Stimulated activated memory B cell treated with anti-CD40 and anti-IgM and Interleukin-4, amounts not matched to agents 10 μg/mL and 1 μg/mL and 100 μg/mL, for 72 hours (primary cell): ENCODE data around the gene EML1.

ENCODE experiments used
- ATAC-seq: fragments of 150-1000 bp; cut with Tn5 transposase; 2 replicates; pipeline ENCODE4 v1.10.0; 2021
- H3K27ac Mint-ChIP-seq: one replicate; pipeline ENCODE4 v1.8.0; 2022; ENCODE audit warnings: mild to moderate bottlenecking, mixed read lengths
- H3K27me3 Mint-ChIP-seq: one replicate; pipeline ENCODE4 v1.8.0; 2022; ENCODE audit warnings: mixed read lengths
- H3K36me3 Mint-ChIP-seq: one replicate; pipeline ENCODE4 v1.8.0; 2022; ENCODE audit warnings: mixed read lengths
- H3K4me1 Mint-ChIP-seq: one replicate; pipeline ENCODE4 v1.8.0; 2022; ENCODE audit warnings: mixed read lengths
- H3K4me3 Mint-ChIP-seq: one replicate; pipeline ENCODE4 v1.8.0; 2022; ENCODE audit warnings: mild to moderate bottlenecking, moderate library complexity, mixed read lengths
- H3K9me3 Mint-ChIP-seq: one replicate; pipeline ENCODE4 v1.8.0; 2022; ENCODE audit warnings: mixed read lengths

The EML1 gene

GRCh38 chr14:99803803-99804202, 10.6 kb downstream of the EML1 start:
- no peaks in the 10 kb centered on the region for H3K36me3 Mint-ChIP-seq

GRCh38 chr14:99805757-99806439, 12.7 kb downstream of the EML1 start:
- no peak overlapping the region for H3K4me3 Mint-ChIP-seq
- H3K4me1 Mint-ChIP-seq: no peaks in the 10 kb centered on the region
- H3K27me3 Mint-ChIP-seq: peaks cover 46% of the 10 kb centered on the region
- H3K27ac Mint-ChIP-seq: no peak overlapping the region
- H3K36me3 Mint-ChIP-seq: no peaks in the 10 kb centered on the region
- ATAC-seq: no peak
- no peaks in the 10 kb centered on the region for H3K9me3 Mint-ChIP-seq

More at GRCh38 chr14:99803803-99804202, 10.6 kb downstream of the EML1 start:
- no peak overlapping the region for H3K27ac Mint-ChIP-seq
- H3K27me3 Mint-ChIP-seq: peaks cover 33% of the 10 kb centered on the region
- no peaks in the 10 kb centered on the region for H3K4me1 Mint-ChIP-seq
- no peaks in the 10 kb centered on the region for H3K9me3 Mint-ChIP-seq
- no peak overlapping the region for H3K4me3 Mint-ChIP-seq
- no peak for ATAC-seq

GRCh38 chr14:99806836-99807235, 13.6 kb downstream of the EML1 start:
- Mint-ChIP-seq H3K27ac (no peak overlapping the region), H3K27me3 (peaks cover 36% of the 10 kb centered on the region), H3K4me3 (no peak overlapping the region), H3K4me1 (no peaks in the 10 kb centered on the region), H3K36me3 (no peaks in the 10 kb centered on the region), H3K9me3 (no peaks in the 10 kb centered on the region)
- ATAC-seq: no peak

- no peaks in the 10 kb centered on the region for H3K9me3 Mint-ChIP-seq
Measured at GRCh38 chr14:99807413-99808153, 14.4 kb downstream of the EML1 start.

GRCh38 chr14:99808154-99808505, 14.9 kb downstream of the EML1 start:
- ATAC-seq: no peak
- no peak overlapping the region for H3K27ac Mint-ChIP-seq
- H3K9me3 Mint-ChIP-seq: no peaks in the 10 kb centered on the region
- no peaks in the 10 kb centered on the region for H3K4me1 Mint-ChIP-seq
- no peak overlapping the region for H3K4me3 Mint-ChIP-seq
- no peaks in the 10 kb centered on the region for H3K36me3 Mint-ChIP-seq
- H3K27me3 Mint-ChIP-seq: peaks cover 25% of the 10 kb centered on the region

More at GRCh38 chr14:99807413-99808153, 14.4 kb downstream of the EML1 start:
- Mint-ChIP-seq H3K36me3 (no peaks in the 10 kb centered on the region), H3K4me3 (no peak overlapping the region), H3K27ac (no peak overlapping the region), H3K4me1 (no peaks in the 10 kb centered on the region), H3K27me3 (peaks cover 29% of the 10 kb centered on the region)
- peak; percentile 28 for ATAC-seq

GRCh38 chr14:99808515-99808914, 15.3 kb downstream of the EML1 start:
- Mint-ChIP-seq H3K4me3 (no peak overlapping the region), H3K4me1 (no peaks in the 10 kb centered on the region), H3K27me3 (peaks cover 25% of the 10 kb centered on the region), H3K36me3 (no peaks in the 10 kb centered on the region), H3K9me3 (no peaks in the 10 kb centered on the region), H3K27ac (no peak overlapping the region)
- no peak for ATAC-seq

GRCh38 chr14:99809360-99809759, 16.1 kb downstream of the EML1 start:
- Mint-ChIP-seq H3K27ac (no peak overlapping the region), H3K27me3 (peaks cover 25% of the 10 kb centered on the region), H3K4me3 (no peak overlapping the region), H3K4me1 (no peaks in the 10 kb centered on the region), H3K9me3 (no peaks in the 10 kb centered on the region), H3K36me3 (no peaks in the 10 kb centered on the region)
- no peak for ATAC-seq

GRCh38 chr14:99809859-99810558, 16.8 kb downstream of the EML1 start:
- peaks cover 23% of the 10 kb centered on the region for H3K27me3 Mint-ChIP-seq

GRCh38 chr14:99810559-99810874, 17.3 kb downstream of the EML1 start:
- ATAC-seq: no peak
- peaks cover 18% of the 10 kb centered on the region for H3K27me3 Mint-ChIP-seq
- H3K27ac Mint-ChIP-seq: no peak overlapping the region
- no peaks in the 10 kb centered on the region for H3K9me3 Mint-ChIP-seq
- H3K36me3 Mint-ChIP-seq: no peaks in the 10 kb centered on the region
- H3K4me3 Mint-ChIP-seq: no peak overlapping the region
- no peaks in the 10 kb centered on the region for H3K4me1 Mint-ChIP-seq

More at GRCh38 chr14:99809859-99810558, 16.8 kb downstream of the EML1 start:
- H3K9me3 Mint-ChIP-seq: no peaks in the 10 kb centered on the region
- H3K36me3 Mint-ChIP-seq: no peaks in the 10 kb centered on the region
- no peak overlapping the region for H3K4me3 Mint-ChIP-seq
- H3K4me1 Mint-ChIP-seq: no peaks in the 10 kb centered on the region
- no peak overlapping the region for H3K27ac Mint-ChIP-seq
- no peak for ATAC-seq

GRCh38 chr14:99812096-99812750, 19.0 kb downstream of the EML1 start:
- H3K4me1 Mint-ChIP-seq: no peaks in the 10 kb centered on the region
- no peak overlapping the region for H3K4me3 Mint-ChIP-seq
- ATAC-seq: no peak
- H3K27me3 Mint-ChIP-seq: peaks cover 20% of the 10 kb centered on the region
- H3K27ac Mint-ChIP-seq: no peak overlapping the region
- H3K36me3 Mint-ChIP-seq: no peaks in the 10 kb centered on the region
- H3K9me3 Mint-ChIP-seq: no peaks in the 10 kb centered on the region

- H3K9me3 Mint-ChIP-seq: no peaks in the 10 kb centered on the region
- ATAC-seq: no peak
- no peak overlapping the region for H3K27ac Mint-ChIP-seq
- no peaks in the 10 kb centered on the region for H3K36me3 Mint-ChIP-seq
- no peaks in the 10 kb centered on the region for H3K4me1 Mint-ChIP-seq
- H3K27me3 Mint-ChIP-seq: peaks cover 27% of the 10 kb centered on the region
- H3K4me3 Mint-ChIP-seq: no peak overlapping the region
Measured at GRCh38 chr14:99812892-99813291, 19.7 kb downstream of the EML1 start.

GRCh38 chr14:99815696-99816095, 22.5 kb downstream of the EML1 start:
- H3K4me1 Mint-ChIP-seq: no peaks in the 10 kb centered on the region
- H3K9me3 Mint-ChIP-seq: no peaks in the 10 kb centered on the region
- H3K4me3 Mint-ChIP-seq: no peak overlapping the region
- ATAC-seq: no peak
- H3K36me3 Mint-ChIP-seq: no peaks in the 10 kb centered on the region
- H3K27me3 Mint-ChIP-seq: peaks cover 22% of the 10 kb centered on the region
- no peak overlapping the region for H3K27ac Mint-ChIP-seq

- H3K9me3 Mint-ChIP-seq: no peaks in the 10 kb centered on the region
- no peaks in the 10 kb centered on the region for H3K4me1 Mint-ChIP-seq
- H3K4me3 Mint-ChIP-seq: no peak overlapping the region
- peaks cover 21% of the 10 kb centered on the region for H3K27me3 Mint-ChIP-seq
- ATAC-seq: no peak
- H3K27ac Mint-ChIP-seq: no peak overlapping the region
- no peaks in the 10 kb centered on the region for H3K36me3 Mint-ChIP-seq
Measured at GRCh38 chr14:99816217-99816616, 23.0 kb downstream of the EML1 start.

- ATAC-seq: no peak
Measured at GRCh38 chr14:99816642-99817041, 23.4 kb downstream of the EML1 start.

GRCh38 chr14:99817331-99817730, 24.1 kb downstream of the EML1 start:
- no peak overlapping the region for H3K4me3 Mint-ChIP-seq
- no peak overlapping the region for H3K27ac Mint-ChIP-seq
- no peak for ATAC-seq
- H3K27me3 Mint-ChIP-seq: peaks cover 21% of the 10 kb centered on the region
- H3K9me3 Mint-ChIP-seq: no peaks in the 10 kb centered on the region
- no peaks in the 10 kb centered on the region for H3K36me3 Mint-ChIP-seq
- no peaks in the 10 kb centered on the region for H3K4me1 Mint-ChIP-seq

More at GRCh38 chr14:99816642-99817041, 23.4 kb downstream of the EML1 start:
- H3K27me3 Mint-ChIP-seq: peaks cover 21% of the 10 kb centered on the region
- H3K4me3 Mint-ChIP-seq: no peak overlapping the region
- H3K27ac Mint-ChIP-seq: no peak overlapping the region
- no peaks in the 10 kb centered on the region for H3K4me1 Mint-ChIP-seq
- no peaks in the 10 kb centered on the region for H3K36me3 Mint-ChIP-seq
- no peaks in the 10 kb centered on the region for H3K9me3 Mint-ChIP-seq
